ENCODE data around the gene ALG9.

DNA sequence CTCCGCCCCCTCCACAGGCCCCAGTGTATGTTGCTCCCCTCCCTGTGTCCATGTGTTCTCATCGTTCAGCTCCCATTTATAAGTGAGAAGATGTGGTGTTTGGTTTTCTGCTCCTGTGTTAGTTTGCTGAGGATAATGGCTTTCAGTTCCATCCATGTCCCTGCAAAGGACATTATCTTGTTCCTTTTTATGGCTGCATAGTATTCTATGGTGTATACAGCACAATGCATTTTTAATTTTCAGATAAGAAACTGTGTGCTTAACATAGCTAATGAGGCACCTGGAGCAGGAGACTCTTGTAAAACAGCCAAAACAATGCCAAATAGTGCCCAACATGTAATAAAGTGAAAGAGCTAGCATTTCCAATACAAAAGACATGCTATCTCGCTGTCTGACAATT lies 21.8 kb downstream of the ALG9 start:
- TF ChIP-seq, protein P1, sequence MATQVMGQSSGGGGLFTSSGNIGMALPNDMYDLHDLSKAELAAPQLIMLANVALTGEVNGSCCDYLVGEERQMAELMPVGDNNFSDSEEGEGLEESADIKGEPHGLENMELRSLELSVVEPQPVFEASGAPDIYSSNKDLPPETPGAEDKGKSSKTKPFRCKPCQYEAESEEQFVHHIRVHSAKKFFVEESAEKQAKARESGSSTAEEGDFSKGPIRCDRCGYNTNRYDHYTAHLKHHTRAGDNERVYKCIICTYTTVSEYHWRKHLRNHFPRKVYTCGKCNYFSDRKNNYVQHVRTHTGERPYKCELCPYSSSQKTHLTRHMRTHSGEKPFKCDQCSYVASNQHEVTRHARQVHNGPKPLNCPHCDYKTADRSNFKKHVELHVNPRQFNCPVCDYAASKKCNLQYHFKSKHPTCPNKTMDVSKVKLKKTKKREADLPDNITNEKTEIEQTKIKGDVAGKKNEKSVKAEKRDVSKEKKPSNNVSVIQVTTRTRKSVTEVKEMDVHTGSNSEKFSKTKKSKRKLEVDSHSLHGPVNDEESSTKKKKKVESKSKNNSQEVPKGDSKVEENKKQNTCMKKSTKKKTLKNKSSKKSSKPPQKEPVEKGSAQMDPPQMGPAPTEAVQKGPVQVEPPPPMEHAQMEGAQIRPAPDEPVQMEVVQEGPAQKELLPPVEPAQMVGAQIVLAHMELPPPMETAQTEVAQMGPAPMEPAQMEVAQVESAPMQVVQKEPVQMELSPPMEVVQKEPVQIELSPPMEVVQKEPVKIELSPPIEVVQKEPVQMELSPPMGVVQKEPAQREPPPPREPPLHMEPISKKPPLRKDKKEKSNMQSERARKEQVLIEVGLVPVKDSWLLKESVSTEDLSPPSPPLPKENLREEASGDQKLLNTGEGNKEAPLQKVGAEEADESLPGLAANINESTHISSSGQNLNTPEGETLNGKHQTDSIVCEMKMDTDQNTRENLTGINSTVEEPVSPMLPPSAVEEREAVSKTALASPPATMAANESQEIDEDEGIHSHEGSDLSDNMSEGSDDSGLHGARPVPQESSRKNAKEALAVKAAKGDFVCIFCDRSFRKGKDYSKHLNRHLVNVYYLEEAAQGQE (IDR thresholded peaks at IDR 0.05; ENCODE audit: low read depth): no peak
- TF ChIP-seq EP300 (IDR thresholded peaks at IDR 0.05; ENCODE audit: borderline replicate concordance) (no peak), ZBTB7A (IDR thresholded peaks at IDR 0.05; ENCODE audit: low read depth) (no peak), FOXM1 (IDR thresholded peaks at IDR 0.05; ENCODE audit: borderline replicate concordance, low read depth) (no peak), YY1 (IDR thresholded peaks at IDR 0.05; ENCODE audit: low read depth) (no peak), CREB1 (IDR thresholded peaks at IDR 0.05; ENCODE audit: low read depth) (no peak), TAF1 (IDR thresholded peaks at IDR 0.05; ENCODE audit: low read depth) (no peak), NFIC (IDR thresholded peaks at IDR 0.05) (no peak), TEAD4 (IDR thresholded peaks at IDR 0.05) (no peak), CEBPB (IDR thresholded peaks at IDR 0.05) (no peak)
- TF ChIP-seq, protein P2, sequence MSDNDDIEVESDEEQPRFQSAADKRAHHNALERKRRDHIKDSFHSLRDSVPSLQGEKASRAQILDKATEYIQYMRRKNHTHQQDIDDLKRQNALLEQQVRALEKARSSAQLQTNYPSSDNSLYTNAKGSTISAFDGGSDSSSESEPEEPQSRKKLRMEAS (IDR thresholded peaks at IDR 0.05): no peak

Measured in Ishikawa (cell line).